GM10266 (cell line): ENCODE measurements around the gene POLR2C.

ENCODE experiments used
- DNase-seq: peaks from one replicate; pipeline ENCODE4 v3.0.0; 2012; ENCODE audit errors: extremely low spot score
- CTCF ChIP-seq: IDR thresholded peaks from 2 replicates; pipeline ENCODE4 v1.5.1; 2012; ENCODE audit warnings: mild to moderate bottlenecking, low read depth; ENCODE audit not compliant: control insufficient read depth, insufficient read depth; ENCODE audit errors: missing control alignments

POLR2C gene

GRCh38 chr16:57452021-57452420 lies 10.5 kb upstream of the POLR2C start:
- no peak for TF ChIP-seq CTCF
- no peak for DNase-seq

- no peak for TF ChIP-seq CTCF
- no peak for DNase-seq
These were observed 491 bp downstream of the POLR2C start for GRCh38 chr16:57462978-57463362.

GRCh38 chr16:57464523-57464922 lies 2.0 kb downstream of the POLR2C start:
- no peak for DNase-seq
- TF ChIP-seq CTCF: no peak

- no peak for TF ChIP-seq CTCF
These were observed 5.9 kb downstream of the POLR2C start for GRCh38 chr16:57468346-57468745.

GRCh38 chr16:57469046-57469445 lies 6.6 kb downstream of the POLR2C start:
- no peak for TF ChIP-seq CTCF

More at GRCh38 chr16:57468346-57468745, 5.9 kb downstream of the POLR2C start:
- no peak for DNase-seq

GRCh38 chr16:57469917-57470470 lies 7.5 kb downstream of the POLR2C start:
- no peak for DNase-seq
- no peak for TF ChIP-seq CTCF

More at GRCh38 chr16:57469046-57469445, 6.6 kb downstream of the POLR2C start:
- DNase-seq: no peak

- TF ChIP-seq CTCF: no peak
- no peak for DNase-seq
These were observed 8.2 kb downstream of the POLR2C start for GRCh38 chr16:57470711-57471110.
